Measurements from ENCODE around the gene NEDD8.

Gene NEDD8

DNA sequence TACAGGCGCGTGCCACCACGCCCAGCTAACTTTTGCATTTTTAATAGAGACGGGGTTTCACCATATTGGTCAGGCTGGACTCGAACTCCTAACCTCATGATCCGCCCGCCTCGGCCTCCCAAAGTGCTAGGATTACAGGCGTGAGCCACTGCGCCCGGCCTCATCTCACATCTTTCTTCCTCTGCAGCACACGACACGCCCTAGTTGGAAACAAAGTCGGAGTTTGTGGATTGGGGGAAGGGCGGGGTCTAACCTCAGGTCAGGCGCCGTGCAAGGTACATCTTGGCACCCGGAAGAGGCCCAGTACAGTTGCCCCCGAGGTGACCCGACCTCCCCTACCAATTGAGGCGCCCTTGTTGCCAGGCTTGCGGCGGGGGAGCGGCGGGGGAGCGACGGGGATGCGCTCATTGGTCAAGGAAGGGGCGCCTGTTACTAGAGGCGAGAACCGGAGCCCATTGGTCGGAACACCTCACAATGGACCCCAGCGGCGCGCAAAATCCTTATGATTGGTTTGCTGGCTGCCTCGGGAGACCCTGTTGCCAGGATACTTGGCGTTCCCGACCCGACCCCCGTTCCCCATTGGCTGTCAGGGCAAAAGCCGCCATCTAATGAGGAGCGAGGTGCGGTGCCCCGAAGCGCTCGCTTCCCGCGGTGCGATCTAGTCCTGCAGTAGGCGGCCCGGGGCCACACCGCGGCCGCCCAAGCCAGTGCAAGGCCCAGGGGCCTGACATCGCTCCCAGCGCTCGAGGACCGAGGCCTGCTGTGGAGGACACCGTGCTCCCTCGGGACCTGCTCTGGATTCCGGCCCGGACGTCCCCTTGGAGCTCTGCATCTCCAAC is 60.5 kb downstream of the NEDD8 start, which contains the start of gene REC8:
TSS of gene REC8 (plus strand) at position 659 of the 839 bp plus-strand sequence. CDS start 473 bp downstream, outside the sequence.
- Histone ChIP-seq H3K4me1 (ENCODE audit: insufficient read depth, low read length, severe bottlenecking) (no peaks in the 10 kb centered on the region), H3K27ac (ENCODE audit: low read depth, low read length, poor library complexity, severe bottlenecking) (no peak within 1 kb of the TSS), H3K9ac (ENCODE audit: low read length) (no peak within 1 kb of the TSS), H3K79me2 (ENCODE audit: insufficient read depth, low read length) (no peaks in the 10 kb centered on the region), H2AFZ (ENCODE audit: low read length) (no peak within 1 kb of the TSS), H3K4me2 (ENCODE audit: low read length) (peak within 1 kb of the TSS; percentile 32; the same call in 1 of the 2 replicates), H3K9me3 (ENCODE audit: low read length) (no peaks in the 10 kb centered on the region), H3F3A (ENCODE audit: insufficient read depth, low read length) (no peaks in the 10 kb centered on the region), H3K4me3 (ENCODE audit: low read depth, low read length, poor library complexity, severe bottlenecking) (peak within 1 kb of the TSS; percentile 36), H3K9me2 (ENCODE audit: low read depth, low read length) (no peaks in the 10 kb centered on the region), H3K27me3 (ENCODE audit: insufficient read depth, low read length) (no peaks in the 10 kb centered on the region), H3K36me3 (ENCODE audit: insufficient read depth, low read length) (peaks cover 14% of the 10 kb centered on the region), H4K20me1 (ENCODE audit: insufficient read depth, low read length) (no peaks in the 10 kb centered on the region)
- no peak for TF ChIP-seq EZH2 (IDR thresholded peaks at IDR 0.05; ENCODE audit: borderline replicate concordance, low read length)
- TF ChIP-seq, protein P1, sequence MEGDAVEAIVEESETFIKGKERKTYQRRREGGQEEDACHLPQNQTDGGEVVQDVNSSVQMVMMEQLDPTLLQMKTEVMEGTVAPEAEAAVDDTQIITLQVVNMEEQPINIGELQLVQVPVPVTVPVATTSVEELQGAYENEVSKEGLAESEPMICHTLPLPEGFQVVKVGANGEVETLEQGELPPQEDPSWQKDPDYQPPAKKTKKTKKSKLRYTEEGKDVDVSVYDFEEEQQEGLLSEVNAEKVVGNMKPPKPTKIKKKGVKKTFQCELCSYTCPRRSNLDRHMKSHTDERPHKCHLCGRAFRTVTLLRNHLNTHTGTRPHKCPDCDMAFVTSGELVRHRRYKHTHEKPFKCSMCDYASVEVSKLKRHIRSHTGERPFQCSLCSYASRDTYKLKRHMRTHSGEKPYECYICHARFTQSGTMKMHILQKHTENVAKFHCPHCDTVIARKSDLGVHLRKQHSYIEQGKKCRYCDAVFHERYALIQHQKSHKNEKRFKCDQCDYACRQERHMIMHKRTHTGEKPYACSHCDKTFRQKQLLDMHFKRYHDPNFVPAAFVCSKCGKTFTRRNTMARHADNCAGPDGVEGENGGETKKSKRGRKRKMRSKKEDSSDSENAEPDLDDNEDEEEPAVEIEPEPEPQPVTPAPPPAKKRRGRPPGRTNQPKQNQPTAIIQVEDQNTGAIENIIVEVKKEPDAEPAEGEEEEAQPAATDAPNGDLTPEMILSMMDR (IDR thresholded peaks at IDR 0.05; ENCODE audit: low read length), result no peak

DNA sequence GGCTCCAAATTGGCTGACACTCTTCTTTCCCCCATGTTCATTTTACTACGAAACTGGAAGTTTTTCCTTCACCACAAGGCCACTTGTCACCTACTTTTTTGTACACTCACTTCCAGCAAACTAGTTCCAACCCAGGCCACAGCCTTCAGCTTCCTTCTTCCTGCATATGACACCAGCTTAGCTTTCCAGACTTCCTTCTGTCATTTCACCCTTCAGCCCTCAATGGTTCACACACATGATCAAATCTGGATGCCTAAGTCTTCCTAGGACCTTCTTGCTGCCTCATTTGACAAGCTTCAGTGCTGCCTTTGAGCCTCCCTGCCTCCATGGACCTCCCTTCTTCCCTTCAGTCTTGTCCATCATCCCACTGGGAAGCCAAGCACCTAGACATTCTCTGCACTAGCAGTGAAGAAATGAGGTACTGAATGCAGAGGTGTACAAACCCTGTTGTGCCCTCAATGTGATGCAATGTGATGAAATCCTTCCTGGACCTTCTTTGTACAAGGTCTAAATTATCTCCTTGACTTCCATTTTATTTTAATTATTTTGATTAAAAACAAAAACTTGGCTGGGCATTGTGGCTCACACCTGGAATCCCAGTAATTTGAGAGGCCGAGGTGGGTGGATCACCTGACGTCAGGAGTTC is 64.6 kb downstream of the NEDD8 start:
- no peaks in the 10 kb centered on the region for H4K20me1 ChIP-seq (ENCODE audit: insufficient read depth, low read length)
- no peaks in the 10 kb centered on the region for H3K4me1 ChIP-seq (ENCODE audit: insufficient read depth, low read length, severe bottlenecking)
- H3K9ac ChIP-seq (ENCODE audit: low read length), result no peak overlapping the region
- no peak overlapping the region for H3K27ac ChIP-seq (ENCODE audit: low read depth, low read length, poor library complexity, severe bottlenecking)
- no peaks in the 10 kb centered on the region for H3K79me2 ChIP-seq (ENCODE audit: insufficient read depth, low read length)
- no peak overlapping the region for H2AFZ ChIP-seq (ENCODE audit: low read length)
- no peak overlapping the region for H3K4me3 ChIP-seq (ENCODE audit: low read depth, low read length, poor library complexity, severe bottlenecking)
- H3K36me3 ChIP-seq (ENCODE audit: insufficient read depth, low read length), result peaks cover 50% of the 10 kb centered on the region; the same call in 1 of the 2 replicates
- TF ChIP-seq, protein P1 (IDR thresholded peaks at IDR 0.05; ENCODE audit: low read length), result no peak
- no peak for TF ChIP-seq EZH2 (IDR thresholded peaks at IDR 0.05; ENCODE audit: borderline replicate concordance, low read length)
- H3F3A ChIP-seq (ENCODE audit: insufficient read depth, low read length), result no peaks in the 10 kb centered on the region
- H3K9me2 ChIP-seq (ENCODE audit: low read depth, low read length), result no peaks in the 10 kb centered on the region
- H3K4me2 ChIP-seq (ENCODE audit: low read length), result no peak overlapping the region
- no peaks in the 10 kb centered on the region for H3K9me3 ChIP-seq (ENCODE audit: low read length)
- no peaks in the 10 kb centered on the region for H3K27me3 ChIP-seq (ENCODE audit: insufficient read depth, low read length)
